ENCODE results near the gene MYO1D.

GRCh38 chr17:32494621-32495358 lies 382.1 kb downstream of the MYO1D start:
- no peak for TF ChIP-seq FOXK2 (IDR thresholded peaks at IDR 0.05)
- TF ChIP-seq L3MBTL2 (conservative IDR thresholded peaks at IDR 0.05) = no peak
- TF ChIP-seq SUZ12 (IDR thresholded peaks at IDR 0.05) = no peak
- TF ChIP-seq FOXA1 (IDR thresholded peaks at IDR 0.05) = no peak
- no peak for TF ChIP-seq CTBP1 (IDR thresholded peaks at IDR 0.05; ENCODE audit: borderline replicate concordance)
- no peak for TF ChIP-seq NFRKB (IDR thresholded peaks at IDR 0.05)
- TF ChIP-seq TARDBP (IDR thresholded peaks at IDR 0.05) = no peak
- TF ChIP-seq SP1 (IDR thresholded peaks at IDR 0.05) = no peak
- TF ChIP-seq ELF4 (IDR thresholded peaks at IDR 0.05) = no peak
- no peak for TF ChIP-seq HDGF (IDR thresholded peaks at IDR 0.05; ENCODE audit: borderline replicate concordance)
- TF ChIP-seq ARNT (IDR thresholded peaks at IDR 0.05) = no peak
- no peak for TF ChIP-seq ZNF384 (IDR thresholded peaks at IDR 0.05)
- TF ChIP-seq PKNOX1 (IDR thresholded peaks at IDR 0.05) = no peak
